ENCODE results near the gene ADI1. TPM values are rescaled to one million over a fixed set of nuclear protein-coding genes. Genes with fewer than 3 reads are reported as not detected.
A peak's percentile ranks its signal among the peaks of the same experiment; 100 is the strongest.

ADI1 gene
- polyA plus RNA-seq, 1 of the 3 experiments (the other 2 are of a cell fraction): 67.2 TPM

GRCh38 chr2:3485166-3485565 lies 34.2 kb downstream of the ADI1 start:
- peaks cover 0 to 5% of the 10 kb centered on the region in 2 experiments for H3K36me3 ChIP-seq (replicated peaks in 1 of 2; ENCODE audit: control insufficient read depth in 1 of 2, insufficient read depth in 2 of 2, low read length in 1 of 2)
- no peak overlapping the region for H3K4me3 ChIP-seq (ENCODE audit: low read depth in 2 of 2, low read length in 1 of 2)
- no peaks in the 10 kb centered on the region for H3K27me3 ChIP-seq (ENCODE audit: insufficient read depth)
- H2AFZ ChIP-seq (ENCODE audit: low read depth): no peak overlapping the region
- no peaks in the 10 kb centered on the region for H3K9me2 ChIP-seq
- no peaks in the 10 kb centered on the region for H4K20me1 ChIP-seq (ENCODE audit: insufficient read depth)
- CTCF ChIA-PET: no interaction called here
- no peak overlapping the region for H3K4me2 ChIP-seq
- no peaks in the 10 kb centered on the region for H3K79me2 ChIP-seq (ENCODE audit: insufficient read depth)
- DNase-seq: peak; percentile 33
- H3F3A ChIP-seq (replicated peaks; ENCODE audit: insufficient read depth): no peaks in the 10 kb centered on the region
- POLR2A ChIA-PET: no interaction called here
- no peaks in the 10 kb centered on the region for H3K9me3 ChIP-seq
- 94% methylated on average over 11 of the region's 11 CpGs for WGBS (ENCODE audit: low lambda C conversion rate)
- no peak overlapping the region for H3K9ac ChIP-seq
- H3K4me1 ChIP-seq (ENCODE audit: control insufficient read depth in 1 of 2, insufficient read depth in 2 of 2, low read depth in 1 of 2, low read length in 1 of 2): no peaks in the 10 kb centered on the region; a peak in 1 of 4 replicates
- H3K27ac ChIP-seq (ENCODE audit: low read depth in 2 of 2, low read length in 1 of 2): no peak overlapping the region
- TF ChIP-seq NFIC (IDR thresholded peaks at IDR 0.05; ENCODE audit: borderline replicate concordance) (no peak), CHD2 (IDR thresholded peaks at IDR 0.05; ENCODE audit: low read length, partially characterized antibody) (no peak)

- Histone ChIP-seq H3K9me2 (no peaks in the 10 kb centered on the region), H3K27me3 (ENCODE audit: insufficient read depth) (no peaks in the 10 kb centered on the region), H3K9ac (no peak overlapping the region), H3K4me3 (ENCODE audit: low read depth in 2 of 2, low read length in 1 of 2) (no peak overlapping the region), H2AFZ (ENCODE audit: low read depth) (no peak overlapping the region), H3K4me2 (no peak overlapping the region), H3K9me3 (no peaks in the 10 kb centered on the region), H4K20me1 (ENCODE audit: insufficient read depth) (no peaks in the 10 kb centered on the region), H3K79me2 (ENCODE audit: insufficient read depth) (no peaks in the 10 kb centered on the region), H3K27ac (ENCODE audit: low read depth in 2 of 2, low read length in 1 of 2) (no peak overlapping the region), H3K4me1 (ENCODE audit: control insufficient read depth in 1 of 2, insufficient read depth in 2 of 2, low read depth in 1 of 2, low read length in 1 of 2) (no peaks in the 10 kb centered on the region; a peak in 1 of 4 replicates), H3F3A (replicated peaks; ENCODE audit: insufficient read depth) (no peaks in the 10 kb centered on the region), H3K36me3 (replicated peaks in 1 of 2; ENCODE audit: control insufficient read depth in 1 of 2, insufficient read depth in 2 of 2, low read length in 1 of 2) (peaks cover 0 to 13% of the 10 kb centered on the region in 2 experiments)
- 92% methylated on average over 32 of the region's 34 CpGs for WGBS (ENCODE audit: low lambda C conversion rate)
- ChIA-PET POLR2A (no interaction called here), CTCF (interaction anchor here (15.2 kb wide), 1 partner anchor 21 kb away, joined by 127 read pairs; no protein-coding TSS in a partner anchor)
- TF ChIP-seq POLR2AphosphoS5 (IDR thresholded peaks at IDR 0.05; ENCODE audit: low read depth, low read length): no peak
- peak; percentile 22 for DNase-seq
Observed at GRCh38 chr2:3483986-3484960, 35.1 kb downstream of the ADI1 start.

GRCh38 chr2:3483227-3483985 lies 35.9 kb downstream of the ADI1 start:
- H3K79me2 ChIP-seq (ENCODE audit: insufficient read depth): no peaks in the 10 kb centered on the region
- H3K27me3 ChIP-seq (ENCODE audit: insufficient read depth): no peaks in the 10 kb centered on the region
- H2AFZ ChIP-seq (ENCODE audit: low read depth): no peak overlapping the region
- no peaks in the 10 kb centered on the region for H4K20me1 ChIP-seq (ENCODE audit: insufficient read depth)
- WGBS (ENCODE audit: low lambda C conversion rate): 88% methylated on average over 27 of the region's 30 CpGs
- no peak overlapping the region for H3K9ac ChIP-seq
- CTCF ChIA-PET: interaction anchor here (0.5 to 15.2 kb wide), 3 partner anchors 9 to 527 kb away, joined by 3 to 127 read pairs (median 4); no protein-coding TSS in a partner anchor
- POLR2A ChIA-PET: no interaction called here
- no peaks in the 10 kb centered on the region for H3K9me2 ChIP-seq
- DNase-seq: no peak
- H3K9me3 ChIP-seq: no peaks in the 10 kb centered on the region
- H3K4me3 ChIP-seq (ENCODE audit: low read depth in 2 of 2, low read length in 1 of 2): no peak overlapping the region
- TF ChIP-seq PBX3 (IDR thresholded peaks at IDR 0.05): peak; percentile 82
- no peak for TF ChIP-seq GABPA (IDR thresholded peaks at IDR 0.05; ENCODE audit: low read depth)
- TF ChIP-seq CTCF (IDR thresholded peaks at IDR 0.05): no peak
- no peak for TF ChIP-seq YY1 (IDR thresholded peaks at IDR 0.05; ENCODE audit: low read depth)
- no peaks in the 10 kb centered on the region; a peak in 1 of 4 replicates for H3K4me1 ChIP-seq (ENCODE audit: control insufficient read depth in 1 of 2, insufficient read depth in 2 of 2, low read depth in 1 of 2, low read length in 1 of 2)
- H3K36me3 ChIP-seq (replicated peaks in 1 of 2; ENCODE audit: control insufficient read depth in 1 of 2, insufficient read depth in 2 of 2, low read length in 1 of 2): peaks cover 0 to 19% of the 10 kb centered on the region in 2 experiments
- H3K4me2 ChIP-seq: no peak overlapping the region
- H3F3A ChIP-seq (replicated peaks; ENCODE audit: insufficient read depth): no peaks in the 10 kb centered on the region
- no peak overlapping the region for H3K27ac ChIP-seq (ENCODE audit: low read depth in 2 of 2, low read length in 1 of 2)

Measured in SK-N-SH (cell line).